PC-9 (cell line): ENCODE measurements around the gene VEGFB. TPM values are rescaled to one million over a fixed set of nuclear protein-coding genes. Genes with fewer than 3 reads are reported as not detected.

Experiments used
- BruUV-seq: library from RNA; stranded (reverse); fragments of 400-500 nt; replicated peaks from 2 replicates; lab custom pipeline; 2021; lab: Mats Ljungman, UMichigan
- CTCF ChIA-PET: fragments of 300-600 bp; sonication (Branson Sonifier 250); formaldehyde crosslinking; loops from one replicate; lab custom pipeline; 2022; ENCODE audit warnings: antibody characterized with exemption; lab: Charles Lee
- POLR2A ChIA-PET: fragments of 300-600 bp; sonication (Branson Sonifier 250); formaldehyde crosslinking; loops from one replicate; lab custom pipeline; 2022; ENCODE audit warnings: antibody characterized with exemption; ENCODE audit not compliant: unreplicated experiment; lab: Charles Lee
- DNase-seq, 2 experiments: peaks; one replicate each; pipeline versions ENCODE4 v3.0.0 to v3.0.0-alpha.2; 2015 to 2022; ENCODE audit warnings: mixed read lengths in 1 of 2
- H2AFZ ChIP-seq: fragments of 200-600 bp; sonication (generic); 2 replicates; pipeline ENCODE4 v1.8.1; 2017; ENCODE audit warnings: antibody characterized with exemption
- H3F3A ChIP-seq: fragments of 200-600 bp; sonication (generic); 2 replicates; pipeline ENCODE4 v1.8.1; 2017; ENCODE audit warnings: antibody characterized with exemption, mild to moderate bottlenecking, low read depth; ENCODE audit not compliant: insufficient read depth
- H3K27ac ChIP-seq: fragments of 200-600 bp; sonication (generic); 2 replicates; pipeline ENCODE4 v1.6.1; 2016; ENCODE audit warnings: mixed run types
- H3K27me3 ChIP-seq: fragments of 200-600 bp; sonication (generic); 2 replicates; pipeline ENCODE4 v1.6.1; 2016; ENCODE audit warnings: low read depth, mixed run types; ENCODE audit not compliant: insufficient read depth
- H3K36me3 ChIP-seq: fragments of 200-600 bp; sonication (generic); 2 replicates; pipeline ENCODE4 v1.6.1; 2016; ENCODE audit warnings: low read depth, mixed run types
- H3K4me1 ChIP-seq: fragments of 200-600 bp; sonication (generic); replicated peaks from 2 replicates; pipeline ENCODE4 v1.6.1; 2016; ENCODE audit warnings: mixed run types; ENCODE audit not compliant: insufficient read depth
- H3K4me2 ChIP-seq: fragments of 200-600 bp; sonication (generic); 2 replicates; pipeline ENCODE4 v1.6.1; 2017; ENCODE audit warnings: mixed run types
- H3K4me3 ChIP-seq: fragments of 200-600 bp; sonication (generic); 2 replicates; pipeline ENCODE4 v1.6.1; 2016; ENCODE audit warnings: mixed run types
- H3K79me2 ChIP-seq: fragments of 200-600 bp; sonication (generic); 2 replicates; pipeline ENCODE4 v1.6.1; 2017; ENCODE audit warnings: low read depth, mixed run types
- H3K9me2 ChIP-seq: fragments of 200-600 bp; sonication (generic); 2 replicates; pipeline ENCODE4 v1.8.1; 2017; ENCODE audit warnings: mild to moderate bottlenecking; ENCODE audit not compliant: insufficient read depth
- H3K9me3 ChIP-seq: fragments of 200-600 bp; sonication (generic); 2 replicates; pipeline ENCODE4 v1.8.1; 2016; ENCODE audit warnings: low read depth; ENCODE audit not compliant: insufficient read depth
- H4K20me1 ChIP-seq: fragments of 200-600 bp; sonication (generic); 2 replicates; pipeline ENCODE4 v1.8.1; 2017; ENCODE audit not compliant: insufficient read depth
- EZH2 ChIP-seq: fragments of 200-600 bp; sonication (generic); IDR thresholded peaks from 2 replicates; pipeline ENCODE4 v1.8.0; 2017; ENCODE audit warnings: antibody characterized with exemption, low read depth
- intact Hi-C: fragments of 100-400 bp; cut with micrococcal nuclease; formaldehyde crosslinking; loops from one replicate; pipeline ENCODE4 v1.10.0; 2022; ENCODE audit not compliant: unreplicated experiment
- total RNA-seq: library from RNA; stranded (reverse); gene quantifications from 2 replicates; pipeline ENCODE4 v1.2.3, GENCODE V29; 2021
- TF ChIP-seq, protein P1 (sequence below): fragments of 200-600 bp; sonication (generic); conservative IDR thresholded peaks from 2 replicates; pipeline ENCODE4 v1.6.1; 2017; ENCODE audit warnings: mixed run types, antibody characterized with exemption, mild to moderate bottlenecking, moderate library complexity

VEGFB gene
- total RNA-seq, 1 experiment from 2014 or later = 129 TPM

DNA sequence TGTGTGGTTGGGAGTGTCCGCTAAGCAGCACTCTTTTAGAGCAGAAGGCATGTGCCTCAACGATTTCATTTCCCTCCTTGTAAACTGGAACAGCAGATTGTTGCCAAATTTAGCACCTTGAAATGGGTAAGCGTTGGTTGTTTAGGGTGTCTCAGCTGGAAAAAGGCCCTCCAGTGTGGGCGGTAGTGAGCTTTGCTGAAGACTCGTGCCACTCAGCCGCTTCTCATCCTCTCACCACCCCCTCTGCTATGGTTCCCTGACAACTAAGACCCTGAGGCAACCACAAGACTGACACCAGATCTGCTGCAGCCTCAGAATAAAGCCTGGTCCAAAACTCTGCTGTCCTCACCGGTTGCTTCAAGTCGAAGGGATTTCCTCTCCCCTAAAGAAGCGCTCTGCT lies 37.8 kb upstream of the VEGFB start:
- intact Hi-C loops = no loop called here
- no peak overlapping the region for H3K27ac ChIP-seq
- peaks cover 24% of the 10 kb centered on the region for H3K79me2 ChIP-seq
- no peaks in the 10 kb centered on the region for H3K9me3 ChIP-seq
- TF ChIP-seq EZH2 = no peak
- TF ChIP-seq, protein P1, sequence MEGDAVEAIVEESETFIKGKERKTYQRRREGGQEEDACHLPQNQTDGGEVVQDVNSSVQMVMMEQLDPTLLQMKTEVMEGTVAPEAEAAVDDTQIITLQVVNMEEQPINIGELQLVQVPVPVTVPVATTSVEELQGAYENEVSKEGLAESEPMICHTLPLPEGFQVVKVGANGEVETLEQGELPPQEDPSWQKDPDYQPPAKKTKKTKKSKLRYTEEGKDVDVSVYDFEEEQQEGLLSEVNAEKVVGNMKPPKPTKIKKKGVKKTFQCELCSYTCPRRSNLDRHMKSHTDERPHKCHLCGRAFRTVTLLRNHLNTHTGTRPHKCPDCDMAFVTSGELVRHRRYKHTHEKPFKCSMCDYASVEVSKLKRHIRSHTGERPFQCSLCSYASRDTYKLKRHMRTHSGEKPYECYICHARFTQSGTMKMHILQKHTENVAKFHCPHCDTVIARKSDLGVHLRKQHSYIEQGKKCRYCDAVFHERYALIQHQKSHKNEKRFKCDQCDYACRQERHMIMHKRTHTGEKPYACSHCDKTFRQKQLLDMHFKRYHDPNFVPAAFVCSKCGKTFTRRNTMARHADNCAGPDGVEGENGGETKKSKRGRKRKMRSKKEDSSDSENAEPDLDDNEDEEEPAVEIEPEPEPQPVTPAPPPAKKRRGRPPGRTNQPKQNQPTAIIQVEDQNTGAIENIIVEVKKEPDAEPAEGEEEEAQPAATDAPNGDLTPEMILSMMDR = no peak
- POLR2A ChIA-PET = no interaction called here
- DNase-seq = no peak
- H3F3A ChIP-seq = peaks cover 84% of the 10 kb centered on the region
- H3K4me2 ChIP-seq = no peak overlapping the region
- H2AFZ ChIP-seq = no peak overlapping the region
- no peaks in the 10 kb centered on the region for H3K9me2 ChIP-seq
- CTCF ChIA-PET = no interaction called here
- BruUV-seq = no TSS peak
- H4K20me1 ChIP-seq = peaks cover 25% of the 10 kb centered on the region
- H3K27me3 ChIP-seq = no peaks in the 10 kb centered on the region
- H3K4me3 ChIP-seq = no peak overlapping the region
- H3K36me3 ChIP-seq = peaks cover 67% of the 10 kb centered on the region
- H3K4me1 ChIP-seq = no peaks in the 10 kb centered on the region

DNA sequence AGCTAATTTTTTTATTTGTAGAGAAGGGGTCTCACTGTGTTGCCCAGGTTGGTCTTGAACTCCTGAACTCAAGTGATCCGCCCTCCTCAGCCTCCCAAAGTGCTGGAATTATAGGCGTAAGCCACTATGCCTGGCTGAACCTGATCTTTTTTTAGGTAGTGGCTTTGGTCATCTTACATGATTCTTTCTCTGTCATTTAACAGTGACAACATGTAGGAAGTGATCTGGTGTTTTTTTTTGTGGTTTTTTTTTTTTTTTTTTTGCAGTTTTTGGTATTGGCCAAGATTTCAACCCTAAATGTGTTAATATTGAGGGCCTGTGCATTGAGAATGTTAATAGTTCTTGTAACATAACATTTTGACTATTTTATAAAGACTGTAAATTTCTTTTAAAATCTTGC lies 35.9 kb upstream of the VEGFB start:
- intact Hi-C loops = no loop called here
- H3K9me3 ChIP-seq = no peaks in the 10 kb centered on the region
- no TSS peak for BruUV-seq
- peaks cover 24% of the 10 kb centered on the region for H3K79me2 ChIP-seq
- no peaks in the 10 kb centered on the region for H3K27me3 ChIP-seq
- no peak overlapping the region for H3K27ac ChIP-seq
- H3K9me2 ChIP-seq = no peaks in the 10 kb centered on the region
- TF ChIP-seq, protein P1 = no peak
- no peak for TF ChIP-seq EZH2
- peaks cover 88% of the 10 kb centered on the region for H3F3A ChIP-seq
- H3K36me3 ChIP-seq = peaks cover 61% of the 10 kb centered on the region
- peaks cover 34% of the 10 kb centered on the region for H4K20me1 ChIP-seq
- H3K4me1 ChIP-seq = no peaks in the 10 kb centered on the region
- H2AFZ ChIP-seq = no peak overlapping the region
- no peak overlapping the region for H3K4me3 ChIP-seq
- POLR2A ChIA-PET = no interaction called here
- CTCF ChIA-PET = no interaction called here
- no peak for DNase-seq
- no peak overlapping the region for H3K4me2 ChIP-seq

DNA sequence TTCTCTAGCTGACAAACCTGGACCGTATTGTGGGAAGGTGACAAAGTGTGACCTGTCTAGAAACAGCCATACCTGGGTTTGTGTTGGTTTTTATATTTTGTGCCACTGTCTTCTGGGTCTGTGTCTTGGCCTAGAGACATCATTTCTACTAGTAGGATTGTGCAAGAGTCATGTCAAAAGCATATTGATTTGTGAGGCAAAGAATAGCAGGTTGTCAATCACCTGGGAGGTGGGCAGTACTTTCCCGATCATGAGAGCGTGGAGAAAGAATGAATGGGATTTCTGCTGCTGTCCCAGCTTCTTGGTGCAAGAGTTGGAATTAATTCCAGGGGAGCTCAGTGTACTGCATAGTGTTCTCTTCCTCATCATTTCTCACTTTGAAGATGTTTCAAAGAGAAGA lies 32.8 kb upstream of the VEGFB start:
- BruUV-seq = no TSS peak
- no peak for DNase-seq
- Histone ChIP-seq H3K4me3 (no peak overlapping the region), H3K4me1 (0 out of 2 replicates have a peak, but pooled peaks cover 4% of the 10 kb centered on the region), H3F3A (peaks cover 94% of the 10 kb centered on the region), H2AFZ (no peak overlapping the region), H3K36me3 (peaks cover 38% of the 10 kb centered on the region), H3K4me2 (no peak overlapping the region), H3K9me2 (no peaks in the 10 kb centered on the region), H3K27me3 (no peaks in the 10 kb centered on the region), H3K79me2 (peaks cover 11% of the 10 kb centered on the region; the same call in 1 of the 2 replicates), H3K27ac (no peak overlapping the region), H3K9me3 (no peaks in the 10 kb centered on the region), H4K20me1 (peaks cover 41% of the 10 kb centered on the region)
- ChIA-PET POLR2A (interaction anchor here (0.6 kb wide), 1 partner anchor 16 kb away, joined by 16 read pairs; the partner anchor contains the start of gene STIP1), CTCF (no interaction called here)
- intact Hi-C loops = no loop called here
- TF ChIP-seq EZH2 = no peak
- TF ChIP-seq, protein P1 = no peak
